Subcutaneous abdominal adipose tissue (tissue), 5 donors: ENCODE results near the gene POU4F3.
"Not testable (repeated sequence)": the region's sequence is repeated elsewhere in the genome, so short reads cannot be mapped to it uniquely, and the experiment has no call there.

Experiments used
- H3K27ac ChIP-seq: one replicate; pipeline ENCODE4 v1.7.0; 2013; ENCODE audit warnings: low read depth, mild to moderate bottlenecking, inconsistent platforms, low read length, moderate library complexity
- H3K27me3 ChIP-seq, 5 donors: one replicate each; pipeline ENCODE4 v1.7.0; 2013; ENCODE audit warnings: low read length in 5 of 5, inconsistent platforms in 1 of 5; ENCODE audit not compliant: control insufficient read depth in 5 of 5, insufficient read depth in 4 of 5
- H3K36me3 ChIP-seq, 5 donors: one replicate each; pipeline ENCODE4 v1.7.0; 2013; ENCODE audit warnings: low read length in 5 of 5; ENCODE audit not compliant: control insufficient read depth in 5 of 5, insufficient read depth in 5 of 5
- H3K4me1 ChIP-seq, 5 donors: one replicate each; pipeline ENCODE4 v1.7.0; 2013; ENCODE audit warnings: low read length in 5 of 5, mild to moderate bottlenecking in 3 of 5, moderate library complexity in 1 of 5; ENCODE audit not compliant: control insufficient read depth in 5 of 5, insufficient read depth in 5 of 5
- H3K4me3 ChIP-seq, 5 donors: one replicate each; pipeline ENCODE4 v1.7.0; 2013; ENCODE audit warnings: low read length in 5 of 5, low read depth in 1 of 5
- H3K9ac ChIP-seq, 5 donors: one replicate each; pipeline ENCODE4 v1.7.0; 2013; ENCODE audit warnings: low read length in 5 of 5, mild to moderate bottlenecking in 4 of 5, moderate library complexity in 3 of 5
- H3K9me3 ChIP-seq, 5 donors: one replicate each; pipeline ENCODE4 v1.7.0; 2013; ENCODE audit warnings: low read length in 5 of 5; ENCODE audit not compliant: control insufficient read depth in 5 of 5
- donor health status: healthy.
- donor health status: healthy.
- donor health status: healthy.
- donor health status: healthy.
- donor health status: healthy.

POU4F3 gene

GRCh38 chr5:146338774-146339714 lies at the start of gene POU4F3:
TSS of gene POU4F3 (plus strand) at chr5:146338839. CDS start at chr5:146339113, 274 bp downstream.
- Histone ChIP-seq H3K27me3 (peaks cover 67 to 94% (median 85%) of the 10 kb centered on the region in 5 donors), H3K9me3 (peaks cover 0 to 3% (median 0%) of the 10 kb centered on the region in 5 donors), H3K4me3 (no peak within 1 kb of the TSS)

GRCh38 chr5:146290318-146290717 lies 48.3 kb upstream of the POU4F3 start:
- H3K27ac ChIP-seq: no peak overlapping the region
- H3K27me3 ChIP-seq: no peaks in the 10 kb centered on the region
- no peaks in the 10 kb centered on the region for H3K4me1 ChIP-seq
- peaks cover 4 to 24% (median 9%) of the 10 kb centered on the region in 5 donors for H3K36me3 ChIP-seq
- no peaks in the 10 kb centered on the region for H3K9me3 ChIP-seq
- no peak overlapping the region for H3K4me3 ChIP-seq
- H3K9ac ChIP-seq: no peak overlapping the region

More at GRCh38 chr5:146338774-146339714, at the start of gene POU4F3:
- Histone ChIP-seq H3K36me3 (no peaks in the 10 kb centered on the region), H3K4me1 (peaks cover 0 to 13% (median 8%) of the 10 kb centered on the region in 5 donors), H3K9ac (no peak within 1 kb of the TSS), H3K27ac (no peak within 1 kb of the TSS)

GRCh38 chr5:146291421-146292074 lies 47.1 kb upstream of the POU4F3 start:
- peaks cover 2 to 16% (median 5%) of the 10 kb centered on the region in 5 donors for H3K36me3 ChIP-seq
- H3K27ac ChIP-seq: no peak overlapping the region

GRCh38 chr5:146296245-146296644 lies 42.4 kb upstream of the POU4F3 start:
- H3K4me3 ChIP-seq: no peak overlapping the region
- H3K9ac ChIP-seq: no peak overlapping the region
- no peak overlapping the region for H3K27ac ChIP-seq
- no peaks in the 10 kb centered on the region for H3K27me3 ChIP-seq
- H3K4me1 ChIP-seq: no peaks in the 10 kb centered on the region
- H3K9me3 ChIP-seq: no peaks in the 10 kb centered on the region
- H3K36me3 ChIP-seq: no peaks in the 10 kb centered on the region

More at GRCh38 chr5:146291421-146292074, 47.1 kb upstream of the POU4F3 start:
- no peaks in the 10 kb centered on the region for H3K9me3 ChIP-seq
- no peaks in the 10 kb centered on the region for H3K27me3 ChIP-seq
- H3K9ac ChIP-seq: no peak overlapping the region
- H3K4me3 ChIP-seq: no peak overlapping the region
- H3K4me1 ChIP-seq: no peaks in the 10 kb centered on the region

- not testable (repeated sequence) for H3K36me3 ChIP-seq, H3K4me1 ChIP-seq, H3K27ac ChIP-seq, H3K4me3 ChIP-seq, H3K27me3 ChIP-seq, H3K9me3 ChIP-seq, H3K9ac ChIP-seq
Measured at GRCh38 chr5:146298920-146299319, 39.7 kb upstream of the POU4F3 start.

GRCh38 chr5:146301626-146302025 lies 37.0 kb upstream of the POU4F3 start:
- Histone ChIP-seq H3K4me3 (no peak overlapping the region), H3K27me3 (no peaks in the 10 kb centered on the region), H3K27ac (no peak overlapping the region), H3K9ac (no peak overlapping the region), H3K9me3 (no peaks in the 10 kb centered on the region), H3K36me3 (no peaks in the 10 kb centered on the region), H3K4me1 (no peaks in the 10 kb centered on the region)

GRCh38 chr5:146302406-146302805 lies 36.2 kb upstream of the POU4F3 start:
- H3K4me3 ChIP-seq: no peak overlapping the region
- no peak overlapping the region for H3K9ac ChIP-seq
- no peak overlapping the region for H3K27ac ChIP-seq
- no peaks in the 10 kb centered on the region for H3K36me3 ChIP-seq
- no peaks in the 10 kb centered on the region for H3K27me3 ChIP-seq
- H3K4me1 ChIP-seq: no peaks in the 10 kb centered on the region
- no peaks in the 10 kb centered on the region for H3K9me3 ChIP-seq

GRCh38 chr5:146306838-146307237 lies 31.8 kb upstream of the POU4F3 start:
- Histone ChIP-seq H3K27me3 (no peaks in the 10 kb centered on the region), H3K9me3 (no peaks in the 10 kb centered on the region), H3K4me1 (peaks cover 0 to 7% (median 5%) of the 10 kb centered on the region in 5 donors), H3K27ac (no peak overlapping the region), H3K9ac (no peak overlapping the region), H3K4me3 (no peak overlapping the region), H3K36me3 (no peaks in the 10 kb centered on the region)

GRCh38 chr5:146307796-146308195 lies 30.8 kb upstream of the POU4F3 start:
- Histone ChIP-seq H3K27ac (no peak overlapping the region), H3K9ac (no peak overlapping the region), H3K27me3 (no peaks in the 10 kb centered on the region), H3K9me3 (no peaks in the 10 kb centered on the region), H3K4me1 (peaks cover 0 to 7% (median 5%) of the 10 kb centered on the region in 5 donors), H3K4me3 (no peak overlapping the region), H3K36me3 (no peaks in the 10 kb centered on the region)

GRCh38 chr5:146310540-146310939 lies 28.1 kb upstream of the POU4F3 start:
- H3K36me3 ChIP-seq: no peaks in the 10 kb centered on the region

More at GRCh38 chr5:146310540-146310939, 28.1 kb upstream of the POU4F3 start:
- H3K27me3 ChIP-seq: peaks cover 0 to 3% (median 0%) of the 10 kb centered on the region in 5 donors
- H3K4me1 ChIP-seq: peaks cover 0 to 7% (median 5%) of the 10 kb centered on the region in 5 donors
- no peaks in the 10 kb centered on the region for H3K9me3 ChIP-seq
- H3K27ac ChIP-seq: no peak overlapping the region
- no peak overlapping the region for H3K4me3 ChIP-seq
- no peak overlapping the region for H3K9ac ChIP-seq
